Measurements from ENCODE around the gene DDX5. TPM values are rescaled to one million over a fixed set of nuclear protein-coding genes. Genes with fewer than 3 reads are reported as not detected.

Gene DDX5
- total RNA-seq, 1 experiment from 2014 or later: 411 TPM

DNA sequence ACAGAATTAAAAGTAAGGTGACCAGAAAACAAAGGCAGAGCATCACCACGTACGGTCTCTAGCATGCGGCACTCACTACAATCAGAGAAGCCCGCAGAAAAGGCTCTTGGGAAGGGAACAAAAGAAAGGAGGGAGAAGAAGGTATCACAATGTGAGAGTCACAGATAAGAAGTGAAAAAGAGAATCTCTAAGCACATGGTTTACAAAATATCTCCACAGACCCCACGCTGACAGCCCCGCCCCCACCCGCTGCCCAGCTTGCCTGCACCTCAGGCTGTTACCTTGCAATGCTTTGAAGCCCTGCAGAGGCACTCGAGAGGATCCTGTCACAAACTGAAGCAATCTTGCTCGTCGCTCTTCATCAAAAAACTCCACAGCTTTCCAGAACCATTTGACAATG lies 41.2 kb upstream of the DDX5 start:
- TF ChIP-seq TCF7L2 (IDR thresholded peaks at IDR 0.05; ENCODE audit: low read depth, low read length): no peak
- TF ChIP-seq POLR2AphosphoS5 (IDR thresholded peaks at IDR 0.05; ENCODE audit: low read depth, low read length): no peak
- TF ChIP-seq, protein P1, sequence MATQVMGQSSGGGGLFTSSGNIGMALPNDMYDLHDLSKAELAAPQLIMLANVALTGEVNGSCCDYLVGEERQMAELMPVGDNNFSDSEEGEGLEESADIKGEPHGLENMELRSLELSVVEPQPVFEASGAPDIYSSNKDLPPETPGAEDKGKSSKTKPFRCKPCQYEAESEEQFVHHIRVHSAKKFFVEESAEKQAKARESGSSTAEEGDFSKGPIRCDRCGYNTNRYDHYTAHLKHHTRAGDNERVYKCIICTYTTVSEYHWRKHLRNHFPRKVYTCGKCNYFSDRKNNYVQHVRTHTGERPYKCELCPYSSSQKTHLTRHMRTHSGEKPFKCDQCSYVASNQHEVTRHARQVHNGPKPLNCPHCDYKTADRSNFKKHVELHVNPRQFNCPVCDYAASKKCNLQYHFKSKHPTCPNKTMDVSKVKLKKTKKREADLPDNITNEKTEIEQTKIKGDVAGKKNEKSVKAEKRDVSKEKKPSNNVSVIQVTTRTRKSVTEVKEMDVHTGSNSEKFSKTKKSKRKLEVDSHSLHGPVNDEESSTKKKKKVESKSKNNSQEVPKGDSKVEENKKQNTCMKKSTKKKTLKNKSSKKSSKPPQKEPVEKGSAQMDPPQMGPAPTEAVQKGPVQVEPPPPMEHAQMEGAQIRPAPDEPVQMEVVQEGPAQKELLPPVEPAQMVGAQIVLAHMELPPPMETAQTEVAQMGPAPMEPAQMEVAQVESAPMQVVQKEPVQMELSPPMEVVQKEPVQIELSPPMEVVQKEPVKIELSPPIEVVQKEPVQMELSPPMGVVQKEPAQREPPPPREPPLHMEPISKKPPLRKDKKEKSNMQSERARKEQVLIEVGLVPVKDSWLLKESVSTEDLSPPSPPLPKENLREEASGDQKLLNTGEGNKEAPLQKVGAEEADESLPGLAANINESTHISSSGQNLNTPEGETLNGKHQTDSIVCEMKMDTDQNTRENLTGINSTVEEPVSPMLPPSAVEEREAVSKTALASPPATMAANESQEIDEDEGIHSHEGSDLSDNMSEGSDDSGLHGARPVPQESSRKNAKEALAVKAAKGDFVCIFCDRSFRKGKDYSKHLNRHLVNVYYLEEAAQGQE (IDR thresholded peaks at IDR 0.05; ENCODE audit: insufficient read depth in 1 of 2, low read depth in 2 of 2, low read length in 1 of 2): no peak
- no peak for TF ChIP-seq SIN3A (IDR thresholded peaks at IDR 0.05; ENCODE audit: borderline replicate concordance, insufficient read depth, low read depth, low read length)
- TF ChIP-seq, protein P2, sequence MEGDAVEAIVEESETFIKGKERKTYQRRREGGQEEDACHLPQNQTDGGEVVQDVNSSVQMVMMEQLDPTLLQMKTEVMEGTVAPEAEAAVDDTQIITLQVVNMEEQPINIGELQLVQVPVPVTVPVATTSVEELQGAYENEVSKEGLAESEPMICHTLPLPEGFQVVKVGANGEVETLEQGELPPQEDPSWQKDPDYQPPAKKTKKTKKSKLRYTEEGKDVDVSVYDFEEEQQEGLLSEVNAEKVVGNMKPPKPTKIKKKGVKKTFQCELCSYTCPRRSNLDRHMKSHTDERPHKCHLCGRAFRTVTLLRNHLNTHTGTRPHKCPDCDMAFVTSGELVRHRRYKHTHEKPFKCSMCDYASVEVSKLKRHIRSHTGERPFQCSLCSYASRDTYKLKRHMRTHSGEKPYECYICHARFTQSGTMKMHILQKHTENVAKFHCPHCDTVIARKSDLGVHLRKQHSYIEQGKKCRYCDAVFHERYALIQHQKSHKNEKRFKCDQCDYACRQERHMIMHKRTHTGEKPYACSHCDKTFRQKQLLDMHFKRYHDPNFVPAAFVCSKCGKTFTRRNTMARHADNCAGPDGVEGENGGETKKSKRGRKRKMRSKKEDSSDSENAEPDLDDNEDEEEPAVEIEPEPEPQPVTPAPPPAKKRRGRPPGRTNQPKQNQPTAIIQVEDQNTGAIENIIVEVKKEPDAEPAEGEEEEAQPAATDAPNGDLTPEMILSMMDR (IDR thresholded peaks at IDR 0.05): no peak
- Histone ChIP-seq H3K27ac (ENCODE audit: low read length) (no peak overlapping the region), H3K9me3 (ENCODE audit: control insufficient read depth, insufficient read depth, low read depth, low read length) (no peaks in the 10 kb centered on the region), H3K36me3 (ENCODE audit: control insufficient read depth, insufficient read depth, low read length) (peaks cover 12% of the 10 kb centered on the region), H3K4me1 (ENCODE audit: control insufficient read depth, insufficient read depth, low read length) (no peaks in the 10 kb centered on the region), H3K27me3 (ENCODE audit: control insufficient read depth, insufficient read depth, low read length) (no peaks in the 10 kb centered on the region), H3K4me3 (ENCODE audit: low read depth in 2 of 2, low read length in 2 of 2) (no peak overlapping the region)
- POLR2A ChIA-PET: interaction anchor here (0.5 kb wide), 1 partner anchor 121 kb away, joined by 6 read pairs; no protein-coding TSS in a partner anchor
- DNase-seq (ENCODE audit: low read depth, low spot score) (no peak), ATAC-seq (no peak)
- CTCF ChIA-PET: no interaction called here
- BruUV-seq (replicated peaks): no TSS peak
- in situ Hi-C loops (cut with HindIII; ENCODE audit: low pct_unique_long_range_greater_than_20kb, low sequenced_read_pairs) (no loop called here), intact Hi-C loops (cut with micrococcal nuclease; ENCODE audit: unreplicated experiment) (no loop called here)

- CTCF ChIA-PET: no interaction called here
- H3K4me3 ChIP-seq (ENCODE audit: low read depth in 2 of 2, low read length in 2 of 2): no peak overlapping the region
- no peaks in the 10 kb centered on the region for H3K4me1 ChIP-seq (ENCODE audit: control insufficient read depth, insufficient read depth, low read length)
- ATAC-seq (no peak), DNase-seq (ENCODE audit: low read depth, low spot score) (no peak)
- H3K27me3 ChIP-seq (ENCODE audit: control insufficient read depth, insufficient read depth, low read length): no peaks in the 10 kb centered on the region
- H3K27ac ChIP-seq (ENCODE audit: low read length): no peak overlapping the region
- no peaks in the 10 kb centered on the region for H3K9me3 ChIP-seq (ENCODE audit: control insufficient read depth, insufficient read depth, low read depth, low read length)
- in situ Hi-C loops (cut with HindIII; ENCODE audit: low pct_unique_long_range_greater_than_20kb, low sequenced_read_pairs): no loop called here
- TF ChIP-seq SIN3A (IDR thresholded peaks at IDR 0.05; ENCODE audit: borderline replicate concordance, insufficient read depth, low read depth, low read length) (no peak), TCF7L2 (IDR thresholded peaks at IDR 0.05; ENCODE audit: low read depth, low read length) (no peak)
- intact Hi-C loops (cut with micrococcal nuclease; ENCODE audit: unreplicated experiment): no loop called here
- no TSS peak for BruUV-seq (replicated peaks)
- POLR2A ChIA-PET: no interaction called here
- H3K36me3 ChIP-seq (ENCODE audit: control insufficient read depth, insufficient read depth, low read length): peaks cover 12% of the 10 kb centered on the region
Observed at GRCh38 chr17:64546716-64547115, 40.6 kb upstream of the DDX5 start.

- BruUV-seq (replicated peaks): no TSS peak
- Histone ChIP-seq H3K4me1 (ENCODE audit: control insufficient read depth, insufficient read depth, low read length) (no peaks in the 10 kb centered on the region), H3K9me3 (ENCODE audit: control insufficient read depth, insufficient read depth, low read depth, low read length) (no peaks in the 10 kb centered on the region), H3K27ac (ENCODE audit: low read length) (no peak overlapping the region), H3K27me3 (ENCODE audit: control insufficient read depth, insufficient read depth, low read length) (no peaks in the 10 kb centered on the region), H3K4me3 (ENCODE audit: low read depth in 2 of 2, low read length in 2 of 2) (no peak overlapping the region), H3K36me3 (ENCODE audit: control insufficient read depth, insufficient read depth, low read length) (peaks cover 7% of the 10 kb centered on the region)
- ChIA-PET CTCF (no interaction called here), POLR2A (no interaction called here)
- TF ChIP-seq SIN3A (IDR thresholded peaks at IDR 0.05; ENCODE audit: borderline replicate concordance, insufficient read depth, low read depth, low read length): no peak
- no peak for TF ChIP-seq POLR2AphosphoS5 (IDR thresholded peaks at IDR 0.05; ENCODE audit: low read depth, low read length)
- no peak for TF ChIP-seq TCF7L2 (IDR thresholded peaks at IDR 0.05; ENCODE audit: low read depth, low read length)
- TF ChIP-seq, protein P1 (IDR thresholded peaks at IDR 0.05; ENCODE audit: insufficient read depth in 1 of 2, low read depth in 2 of 2, low read length in 1 of 2): no peak
- TF ChIP-seq, protein P2 (IDR thresholded peaks at IDR 0.05): no peak
- ATAC-seq: no peak
- intact Hi-C loops (cut with micrococcal nuclease; ENCODE audit: unreplicated experiment) (no loop called here), in situ Hi-C loops (cut with HindIII; ENCODE audit: low pct_unique_long_range_greater_than_20kb, low sequenced_read_pairs) (no loop called here)
- no peak for DNase-seq (ENCODE audit: low read depth, low spot score)
Observed at GRCh38 chr17:64544742-64545141, 38.7 kb upstream of the DDX5 start.
